Stimulated activated CD8-positive, alpha-beta memory T cell treated with anti-CD3 and anti-CD28 coated beads, Interleukin-4, amount 100 ng/mL, for 1 hour (primary cell): Measurements from ENCODE around the gene ZDHHC14.

Experiments
- DNase-seq, 2 donors: peaks; one replicate each; pipeline ENCODE4 v3.0.0-alpha.2; 2020; ENCODE audit warnings: low read depth in 2 of 2, low spot score in 1 of 2

The ZDHHC14 gene

GRCh38 chr6:157490611-157491269 lies 109.8 kb downstream of the ZDHHC14 start:
- DNase-seq = no peak

- no peak for DNase-seq
These were observed 110.7 kb downstream of the ZDHHC14 start for GRCh38 chr6:157491571-157492232.

DNA sequence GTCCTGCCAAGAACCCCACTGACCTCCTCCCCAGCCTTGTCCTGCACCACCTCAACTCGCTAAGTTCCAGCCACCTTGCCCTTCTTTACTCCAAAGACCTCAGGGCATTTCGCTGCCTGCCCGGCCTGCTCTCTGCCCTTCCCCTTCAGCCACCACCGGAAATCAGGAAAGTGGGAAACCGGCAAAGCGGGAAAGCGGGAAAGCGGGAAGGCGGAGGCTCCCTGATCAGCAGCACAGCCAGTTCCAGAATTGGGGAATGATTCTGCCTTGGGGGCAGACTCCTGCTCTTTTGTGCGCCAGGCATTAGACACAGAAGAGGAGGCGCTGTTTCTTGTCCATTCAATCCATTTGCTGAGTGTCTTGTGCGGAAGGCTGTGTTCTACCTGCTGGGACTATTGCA lies 111.3 kb downstream of the ZDHHC14 start:
- DNase-seq = no peak

DNA sequence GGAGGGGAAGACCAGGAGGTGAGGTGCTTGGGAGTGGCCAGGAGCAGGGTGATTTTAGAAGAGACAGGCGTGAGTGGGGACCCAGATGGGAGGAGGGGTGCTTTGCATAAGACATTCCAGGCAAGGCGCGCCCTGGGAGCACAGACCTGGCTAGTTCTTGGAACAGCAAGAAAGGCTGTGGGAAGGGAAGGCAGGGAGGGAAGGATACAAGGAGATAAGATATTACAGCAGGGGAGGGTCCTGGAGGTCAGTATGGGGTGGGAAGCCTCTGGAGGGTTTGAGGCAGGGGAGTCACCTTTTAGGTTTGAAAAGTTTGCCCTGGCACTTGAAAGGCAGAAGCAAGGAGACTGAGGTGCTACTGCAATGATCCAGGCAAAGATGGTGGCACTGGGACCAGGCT lies 111.8 kb downstream of the ZDHHC14 start:
- no peak for DNase-seq

- DNase-seq = no peak
These were observed 112.2 kb downstream of the ZDHHC14 start for GRCh38 chr6:157493173-157493572.

- DNase-seq = no peak
These were observed 112.6 kb downstream of the ZDHHC14 start for GRCh38 chr6:157493576-157493975.

DNA sequence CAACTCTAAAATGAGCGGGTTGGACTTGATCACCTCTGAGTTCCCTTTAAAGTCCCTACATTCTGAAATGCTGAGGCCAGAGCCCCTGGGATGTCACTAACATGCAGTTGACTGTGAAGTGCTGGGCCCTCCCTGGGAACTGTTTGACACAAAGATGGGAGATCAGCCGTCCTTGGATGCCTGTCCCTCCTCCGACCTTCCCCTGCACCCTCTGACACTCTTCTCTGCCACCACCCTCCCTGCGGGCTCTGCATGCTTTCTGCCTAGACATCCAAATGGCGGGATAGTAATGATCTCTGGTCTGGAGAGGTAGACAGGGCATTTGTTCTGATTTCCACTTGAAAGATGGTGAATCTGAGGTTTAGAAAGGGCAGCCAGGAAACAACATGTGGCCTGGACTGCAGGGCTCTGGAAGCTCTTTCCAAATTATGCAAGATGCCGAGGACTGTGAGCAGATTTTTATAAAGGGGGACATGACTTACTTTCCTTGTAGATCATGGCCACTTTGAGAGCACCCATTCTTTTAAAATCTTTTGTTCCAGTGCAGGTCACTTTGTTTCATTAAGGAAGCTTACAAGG lies 113.2 kb downstream of the ZDHHC14 start:
- no peak for DNase-seq

GRCh38 chr6:157496534-157497095 lies 115.6 kb downstream of the ZDHHC14 start:
- no peak for DNase-seq

DNA sequence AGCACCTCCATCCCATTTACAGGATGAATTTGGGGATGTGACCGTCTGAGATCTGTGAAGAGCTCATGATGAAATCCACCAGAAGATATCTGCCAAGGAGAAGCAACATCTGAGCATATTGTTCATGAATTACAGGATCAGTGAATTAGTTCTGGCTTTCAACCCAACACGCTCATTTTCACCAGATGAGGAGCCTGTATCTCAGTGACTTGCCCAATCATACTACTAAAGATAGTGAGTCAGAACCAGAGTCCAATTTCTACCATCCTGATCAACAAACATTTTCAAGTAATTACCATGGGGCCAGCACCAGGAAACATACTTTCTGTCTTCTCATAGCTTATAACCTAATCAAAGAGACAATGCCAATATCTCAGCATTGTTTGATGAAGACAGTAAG lies 116.6 kb downstream of the ZDHHC14 start:
- no peak for DNase-seq

DNA sequence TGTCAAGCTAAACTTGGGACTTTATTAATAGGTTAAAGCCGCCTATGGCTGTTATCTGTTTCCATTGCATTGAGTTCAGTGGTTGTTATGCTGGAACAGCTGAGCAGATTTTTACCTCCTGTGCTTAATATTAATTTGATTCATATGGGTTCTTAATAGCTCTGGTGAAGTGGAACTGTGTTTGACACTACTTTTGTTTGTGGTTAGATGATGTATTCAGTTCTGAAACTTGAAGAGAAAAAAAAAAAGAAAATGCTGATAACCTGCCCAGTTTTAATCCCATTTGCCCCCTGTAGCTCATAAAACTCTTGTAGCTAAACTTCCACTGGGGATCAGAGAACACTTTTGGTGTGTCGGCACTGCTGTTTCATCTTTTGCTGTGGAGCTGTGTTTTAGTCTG lies 117.8 kb downstream of the ZDHHC14 start:
- no peak for DNase-seq

DNA sequence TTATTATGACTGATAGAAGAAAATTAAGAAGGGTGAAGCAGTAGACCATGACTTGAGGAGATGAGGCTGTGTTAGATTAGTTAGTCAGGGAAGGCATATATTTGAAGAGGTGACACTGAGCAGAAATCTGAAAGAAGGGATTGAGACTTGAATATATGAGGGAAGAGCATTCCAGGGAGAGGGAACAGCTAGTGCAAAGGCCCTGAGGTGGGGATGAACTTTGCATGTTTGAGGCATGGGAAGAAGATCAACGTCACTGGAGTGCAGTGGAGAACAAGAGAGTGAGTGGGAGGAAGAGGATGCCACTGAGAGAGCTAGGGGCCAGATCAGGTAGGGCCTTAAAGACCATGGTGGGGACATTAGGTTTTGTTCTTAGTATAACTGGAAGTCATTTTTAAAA lies 119.0 kb downstream of the ZDHHC14 start:
- no peak for DNase-seq

- no peak for DNase-seq
These were observed 122.2 kb downstream of the ZDHHC14 start for GRCh38 chr6:157503018-157503747.

DNA sequence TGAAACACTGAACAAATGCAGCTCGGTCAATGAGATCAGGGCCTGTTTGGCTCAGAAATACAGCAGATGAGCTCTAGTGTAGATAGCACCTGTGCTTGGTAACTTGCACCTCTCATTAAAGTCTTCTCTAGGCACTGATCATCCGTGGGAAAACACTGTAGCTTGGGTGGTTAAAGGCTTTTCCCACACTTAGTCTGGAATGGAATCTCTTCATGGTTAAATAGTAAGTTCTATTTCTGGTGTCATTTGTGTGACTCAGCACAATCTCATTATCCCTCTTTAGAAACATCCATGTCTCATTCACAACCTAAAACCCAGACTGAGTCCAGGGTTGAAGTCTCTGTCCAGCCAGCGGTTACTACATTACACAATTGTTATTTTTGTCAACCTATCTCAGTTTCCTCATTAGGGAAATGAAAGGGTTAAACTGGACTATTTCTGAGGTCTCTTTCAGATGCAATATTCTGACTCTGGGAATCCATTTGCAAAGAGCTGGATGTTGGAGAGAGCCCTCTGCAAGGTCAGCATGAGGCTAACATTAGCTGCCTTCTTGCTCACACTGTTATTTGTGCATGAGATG lies 125.0 kb downstream of the ZDHHC14 start:
- DNase-seq = no peak

DNA sequence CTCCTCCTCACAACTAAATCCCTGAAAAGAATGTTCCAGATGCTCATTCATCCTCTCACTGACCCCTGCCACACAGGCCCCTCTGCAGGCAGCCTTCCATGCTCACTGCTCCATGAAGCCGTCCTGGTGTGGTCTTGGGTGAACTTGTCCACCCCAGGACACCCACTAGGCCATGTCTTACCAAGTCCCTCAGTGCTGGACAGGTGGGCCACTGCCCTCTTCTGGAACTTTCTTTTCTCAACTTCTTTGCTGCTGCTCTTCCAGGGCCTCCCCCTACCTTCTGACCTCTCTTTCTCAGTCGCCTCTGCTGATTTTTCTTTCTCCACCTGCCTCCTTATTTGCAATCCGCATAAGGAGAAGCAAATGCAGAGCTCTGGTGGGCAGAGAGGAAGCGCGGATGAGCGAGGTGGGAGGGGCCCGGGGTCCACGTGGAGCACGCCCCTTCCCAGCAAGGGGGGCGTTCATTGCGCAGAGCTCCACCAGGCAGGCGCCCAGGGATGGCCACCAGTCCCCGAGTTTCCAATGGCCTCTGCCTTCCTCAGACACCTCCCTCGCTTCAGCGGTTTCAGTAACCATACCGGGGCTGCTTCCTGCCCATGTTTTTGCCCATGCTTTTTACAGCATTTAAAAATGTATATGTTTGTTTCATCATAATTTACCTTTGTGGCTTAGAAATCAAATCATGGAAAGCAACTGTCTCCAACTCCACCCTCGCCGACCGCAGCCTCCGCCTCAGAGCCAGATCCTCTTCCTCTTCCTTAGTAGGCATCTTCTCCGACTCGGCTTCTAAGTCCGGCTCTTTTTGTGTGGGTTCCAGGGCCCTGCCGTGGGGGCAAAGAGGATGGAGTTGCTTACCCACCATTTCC lies 129.6 kb downstream of the ZDHHC14 start:
- DNase-seq = no peak

DNA sequence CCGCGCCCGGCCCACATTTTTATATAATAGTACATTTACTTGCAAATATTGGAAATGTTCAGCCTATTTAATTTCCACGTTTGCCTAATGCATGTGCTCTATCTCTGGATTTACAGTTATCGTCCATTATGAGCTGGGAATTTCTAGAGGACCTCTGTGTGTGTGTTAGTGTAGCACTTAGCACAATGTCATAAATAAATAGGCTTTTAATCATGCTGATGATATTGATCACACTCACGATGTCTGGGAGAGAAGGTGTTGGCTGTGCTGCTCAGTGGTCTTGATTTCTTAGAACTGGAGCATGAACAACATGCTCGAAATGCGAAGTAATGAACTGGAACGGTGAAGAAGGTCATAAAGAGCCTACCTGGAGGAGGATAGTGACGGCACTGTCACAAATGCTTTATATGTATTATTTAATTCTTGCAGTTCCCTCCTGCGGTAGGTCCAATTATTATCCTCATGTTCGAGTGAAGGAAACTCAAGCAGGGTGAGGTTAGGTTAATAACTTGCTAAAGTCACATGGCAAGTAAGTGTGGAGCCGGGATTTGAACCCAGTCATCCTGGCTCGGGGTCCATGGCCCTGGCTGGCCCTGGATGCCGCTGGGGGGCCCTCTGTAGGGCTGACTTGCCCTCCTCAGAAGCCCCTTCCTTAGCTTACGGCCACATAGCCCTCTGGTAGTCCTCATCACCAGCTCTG lies 130.8 kb downstream of the ZDHHC14 start:
- no peak for DNase-seq

GRCh38 chr6:157512382-157512682 lies 131.3 kb downstream of the ZDHHC14 start:
- no peak for DNase-seq

- no peak for DNase-seq
These were observed 132.1 kb downstream of the ZDHHC14 start for GRCh38 chr6:157513004-157513603.

DNA sequence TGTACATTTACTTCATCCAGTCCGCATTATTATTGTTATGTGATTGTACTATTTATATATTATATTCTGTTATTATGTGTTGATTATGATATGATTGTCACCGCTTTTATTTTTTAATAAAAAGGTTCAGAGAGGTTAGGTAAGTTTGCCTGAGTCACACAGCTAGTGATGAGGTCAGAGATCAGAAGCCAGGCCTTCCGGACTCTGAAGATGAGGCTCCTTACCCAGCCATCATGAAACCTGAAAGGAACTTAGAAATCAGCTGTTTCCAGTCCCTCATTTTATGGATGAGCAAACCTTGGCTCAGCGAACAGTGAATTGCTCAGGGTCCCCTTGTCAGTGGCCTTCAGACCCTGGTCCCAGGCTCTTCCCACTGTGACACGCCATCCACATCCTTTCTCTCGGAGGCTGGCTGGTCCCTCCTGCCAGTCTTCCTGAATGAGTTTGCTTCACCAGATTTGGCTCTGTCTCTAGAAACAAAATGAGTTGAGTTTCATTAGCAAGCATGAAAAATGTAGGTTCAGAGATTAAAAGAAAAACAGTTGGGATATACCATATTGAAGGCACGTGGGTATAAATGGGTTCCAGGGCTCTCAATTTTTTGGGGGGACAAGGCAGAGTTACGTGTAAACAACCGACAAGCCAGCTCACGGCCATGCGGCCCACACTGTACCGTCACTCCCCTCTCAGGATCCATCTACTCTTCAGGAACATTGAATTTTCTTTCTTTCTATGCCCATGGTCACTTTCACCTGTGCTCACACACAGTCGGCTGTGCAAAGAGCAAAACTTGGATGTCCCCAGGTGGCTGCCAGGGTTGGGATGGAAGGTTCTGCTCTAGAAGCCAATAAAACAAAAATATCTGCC lies 132.9 kb downstream of the ZDHHC14 start:
- no peak for DNase-seq
